IMR-90 (cell line): Measurements from ENCODE around the gene SERPINB2. TPM values are rescaled to one million over a fixed set of nuclear protein-coding genes. Genes with fewer than 3 reads are reported as not detected.

ENCODE experiments used
- ATAC-seq: fragments of 200-7000 bp; cut with Tn5 transposase; 2 replicates; pipeline ENCODE4 v1.9.1; 2020; ENCODE audit warnings: low read depth, mild to moderate bottlenecking, moderate library complexity
- BruUV-seq: library from RNA; stranded (reverse); fragments of 400-500 nt; replicated peaks from 2 replicates; lab custom pipeline; 2021; lab: Mats Ljungman, UMichigan
- CTCF ChIA-PET: fragments of 300-600 bp; formaldehyde crosslinking; extraction: SDS; loops from one replicate; lab custom pipeline; 2021; ENCODE audit warnings: antibody characterized with exemption; lab: Yijun Ruan, JAX
- POLR2A ChIA-PET: fragments of 300-600 bp; sonication (Branson Sonifier 250); formaldehyde crosslinking; loops from one replicate; lab custom pipeline; 2022; ENCODE audit warnings: antibody characterized with exemption; ENCODE audit not compliant: unreplicated experiment; lab: Charles Lee
- DNase-seq: peaks from one replicate; pipeline ENCODE4 v3.0.0; 2013
- H2AFZ ChIP-seq: replicated peaks from 2 replicates; pipeline ENCODE3; 2013; ENCODE audit warnings: low read length, mild to moderate bottlenecking; ENCODE audit not compliant: poor library complexity
- H2AK5ac ChIP-seq: 2 replicates; pipeline ENCODE4 v1.6.1; 2013; ENCODE audit warnings: low read depth, low read length, inconsistent platforms
- H2AK9ac ChIP-seq: replicated peaks from 2 replicates; pipeline ENCODE3; 2013; ENCODE audit warnings: mild to moderate bottlenecking, low read depth, low read length, moderate library complexity; ENCODE audit not compliant: poor library complexity
- H2BK120ac ChIP-seq: 2 replicates; pipeline ENCODE4 v1.6.1; 2013; ENCODE audit warnings: low read depth, low read length, inconsistent platforms
- H2BK15ac ChIP-seq: 3 replicates; pipeline ENCODE4 v1.6.1; 2013; ENCODE audit warnings: low read depth, low read length, inconsistent platforms
- H2BK20ac ChIP-seq: 2 replicates; pipeline ENCODE4 v1.6.1; 2013; ENCODE audit warnings: low read depth, mild to moderate bottlenecking, inconsistent platforms, low read length, moderate library complexity
- H2BK5ac ChIP-seq: 2 replicates; pipeline ENCODE4 v1.6.1; 2013; ENCODE audit warnings: mild to moderate bottlenecking, low read depth, low read length, inconsistent platforms; ENCODE audit not compliant: poor library complexity, severe bottlenecking
- H3K14ac ChIP-seq: replicated peaks from 2 replicates; pipeline ENCODE4 v1.6.1; 2013; ENCODE audit warnings: low read depth, low read length, inconsistent platforms
- H3K18ac ChIP-seq: 2 replicates; pipeline ENCODE4 v1.6.1; 2013; ENCODE audit warnings: low read depth, low read length, control low read depth
- H3K23ac ChIP-seq: 2 replicates; pipeline ENCODE4 v1.6.1; 2013; ENCODE audit warnings: low read depth, low read length, inconsistent platforms
- H3K27ac ChIP-seq: 2 replicates; pipeline ENCODE4 v1.5.1; 2013; ENCODE audit warnings: mild to moderate bottlenecking, control low read depth, low read length; ENCODE audit not compliant: insufficient read depth
- H3K27me3 ChIP-seq: 2 replicates; pipeline ENCODE4 v1.6.1; 2013; ENCODE audit warnings: low read length; ENCODE audit not compliant: control insufficient read depth, insufficient read depth
- H3K36me3 ChIP-seq: 2 replicates; pipeline ENCODE4 v1.6.1; 2013; ENCODE audit warnings: low read length, mixed read lengths; ENCODE audit not compliant: control insufficient read depth, insufficient read depth
- H3K4ac ChIP-seq: 2 replicates; pipeline ENCODE4 v1.6.1; 2013; ENCODE audit warnings: low read depth, low read length, inconsistent platforms
- H3K4me1 ChIP-seq: 2 replicates; pipeline ENCODE4 v1.6.1; 2013; ENCODE audit warnings: low read length, mixed read lengths; ENCODE audit not compliant: control insufficient read depth, insufficient read depth
- H3K4me2 ChIP-seq: 2 replicates; pipeline ENCODE4 v1.6.1; 2013; ENCODE audit warnings: low read depth, mild to moderate bottlenecking, control low read depth, low read length, moderate library complexity
- H3K4me3 ChIP-seq: 2 replicates; pipeline ENCODE4 v1.5.1; 2013; ENCODE audit warnings: low read depth, mild to moderate bottlenecking, control low read depth, low read length, moderate library complexity; ENCODE audit not compliant: insufficient read depth
- H3K56ac ChIP-seq: 2 replicates; pipeline ENCODE4 v1.6.1; 2013; ENCODE audit warnings: low read length, inconsistent platforms; ENCODE audit not compliant: insufficient read depth; ENCODE audit errors: extremely low read depth
- H3K79me1 ChIP-seq, 2 experiments: 2 replicates each; pipeline ENCODE4 v1.6.1; 2013; ENCODE audit warnings: low read length in 2 of 2, inconsistent platforms in 1 of 2, low read depth in 1 of 2
- H3K9ac ChIP-seq: 2 replicates; pipeline ENCODE4 v1.6.1; 2013; ENCODE audit warnings: low read depth, low read length, control low read depth
- H3K9me1 ChIP-seq: 2 replicates; pipeline ENCODE4 v1.6.1; 2013; ENCODE audit warnings: low read length, inconsistent platforms; ENCODE audit not compliant: insufficient read depth
- H3K9me3 ChIP-seq: 2 replicates; pipeline ENCODE4 v1.6.1; 2013; ENCODE audit warnings: low read length; ENCODE audit not compliant: control insufficient read depth, insufficient read depth
- H4K20me1 ChIP-seq: 2 replicates; pipeline ENCODE4 v1.6.1; 2013; ENCODE audit warnings: low read length, inconsistent platforms; ENCODE audit not compliant: insufficient read depth
- H4K5ac ChIP-seq: 2 replicates; pipeline ENCODE4 v1.6.1; 2013; ENCODE audit warnings: mild to moderate bottlenecking, low read depth, low read length, control low read depth
- H4K8ac ChIP-seq, 2 experiments: 2 replicates each; pipeline ENCODE4 v1.6.1; 2013; ENCODE audit warnings: low read depth in 2 of 2, low read length in 2 of 2, control low read depth in 1 of 2, inconsistent platforms in 1 of 2
- H4K91ac ChIP-seq: 2 replicates; pipeline ENCODE4 v1.6.1; 2013; ENCODE audit warnings: low read depth, low read length, inconsistent platforms; ENCODE audit not compliant: insufficient read depth
- BHLHE40 ChIP-seq: fragments of 150-350 bp; IDR thresholded peaks from 2 replicates; pipeline ENCODE4 v1.6.1; 2016; ENCODE audit warnings: mild to moderate bottlenecking, low read depth, low read length
- CEBPB ChIP-seq: IDR thresholded peaks from 2 replicates; pipeline ENCODE4 v1.6.1; 2012; ENCODE audit warnings: low read depth, low read length, improper control_type of control experiment
- MAFK ChIP-seq: IDR thresholded peaks from 2 replicates; pipeline ENCODE4 v1.6.1; 2012; ENCODE audit warnings: low read depth, low read length, improper control_type of control experiment
- MAZ ChIP-seq: IDR thresholded peaks from 2 replicates; pipeline ENCODE4 v1.6.1; 2012; ENCODE audit warnings: low read depth, mild to moderate bottlenecking, low read length, improper control_type of control experiment, moderate library complexity, borderline replicate concordance
- NFE2L2 ChIP-seq: fragments of 150-350 bp; IDR thresholded peaks from 2 replicates; pipeline ENCODE4 v1.6.1; 2016; ENCODE audit warnings: low read depth, mild to moderate bottlenecking, low read length
- POLR2A ChIP-seq: IDR thresholded peaks from 2 replicates; pipeline ENCODE4 v1.6.1; 2012; ENCODE audit warnings: mild to moderate bottlenecking, low read depth, low read length
- RFX5 ChIP-seq: IDR thresholded peaks from 2 replicates; pipeline ENCODE4 v1.8.0; 2012; ENCODE audit warnings: low read depth, mild to moderate bottlenecking, low read length, moderate library complexity
- SMC3 ChIP-seq: fragments of 150-350 bp; IDR thresholded peaks from 2 replicates; pipeline ENCODE4 v1.6.1; 2016; ENCODE audit warnings: low read depth, mild to moderate bottlenecking, antibody characterized with exemption, low read length, moderate library complexity
- WGBS, 2 experiments: methylation state at CpG; one replicate each; pipeline versions ENCODE4 v1.1.5 to v1.1.7; 2013; ENCODE audit warnings: missing lambda C conversion rate in 2 of 2; ENCODE audit not compliant: insufficient read length in 1 of 2; ENCODE audit errors: extremely low coverage in 2 of 2; 5-methylcytosine and 5-hydroxymethylcytosine counted together
- dilution Hi-C: fragments of 300-500 bp; cut with HindIII; formaldehyde crosslinking; loops from one replicate; pipeline ENCODE4 v1.14.3; 2018; ENCODE audit warnings: low sequenced_read_pairs; ENCODE audit not compliant: unreplicated experiment
- in situ Hi-C: fragments of 300-500 bp; cut with MboI; formaldehyde crosslinking; loops from 3 replicates; pipeline ENCODE4 v1.14.3; 2019; ENCODE audit warnings: low sequenced_read_pairs, inconsistent platforms, mixed read lengths
- intact Hi-C: fragments of 100-400 bp; cut with micrococcal nuclease; formaldehyde crosslinking; loops from 2 replicates; pipeline ENCODE4 v1.10.0; 2022
- polyA plus RNA-seq, 3 experiments: library from polyadenylated mRNA; depleted of rRNA; stranded (reverse); fragments of >200 nt; gene quantifications; 2 replicates each; pipeline ENCODE4 v1.2.3, GENCODE V29; 2012; ENCODE audit warnings: low replicate concordance in 1 of 3
- total RNA-seq: library from RNA; depleted of rRNA; stranded (reverse); fragments of >200 nt; gene quantifications from 2 replicates; pipeline ENCODE4 v1.2.3, GENCODE V29; 2012
- TF ChIP-seq, protein P1 (sequence below): fragments of 150-350 bp; IDR thresholded peaks from 2 replicates; pipeline ENCODE4 v1.6.1; 2016; ENCODE audit warnings: low read depth, mild to moderate bottlenecking, low read length, moderate library complexity, borderline replicate concordance

Gene SERPINB2
- total and polyA plus RNA-seq, 2 of the 4 experiments (the other 2 are of a cell fraction), result 32.1 to 43.0 TPM

DNA sequence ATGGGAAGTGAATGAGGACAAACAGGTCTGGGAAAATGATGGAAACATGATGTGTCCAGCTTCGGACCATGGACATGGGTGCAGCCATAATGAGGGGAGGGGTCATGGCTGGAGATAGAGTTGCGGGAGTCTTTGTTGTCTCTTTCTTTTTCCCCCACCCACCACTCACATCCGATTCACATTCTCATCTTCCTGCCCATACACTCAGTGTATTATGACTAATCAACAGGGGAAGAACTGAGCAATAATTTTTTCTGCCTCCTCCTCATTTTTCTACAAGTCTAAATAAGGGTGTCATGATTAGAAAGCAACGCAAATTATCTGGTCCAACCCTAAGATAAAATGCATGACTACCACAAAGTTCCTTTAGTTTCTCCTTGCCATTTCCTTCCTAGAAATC, 5.7 kb upstream of the SERPINB2 start:
- no peak for ATAC-seq

More for the DNA sequence above, 5.7 kb upstream of the SERPINB2 start:
- dilution Hi-C loops (no loop called here), intact Hi-C loops (loop anchor here (5.0 kb wide), 1 partner anchor 95 kb away; no protein-coding TSS in a partner anchor), in situ Hi-C loops (no loop called here)
- Histone ChIP-seq H3K14ac (0 out of 2 replicates have a peak overlapping the region, but pooled peaks have one; percentile 80), H3K9ac (no peak overlapping the region), H2BK20ac (peak overlapping the region; percentile 92; the same call in 1 of the 2 replicates), H2BK15ac (peak overlapping the region; percentile 49; the same call in 2 of the 3 replicates), H2AK9ac (no peak overlapping the region), H3K9me3 (no peaks in the 10 kb centered on the region), H3K23ac (no peak overlapping the region), H3K4me3 (no peak overlapping the region), H2AFZ (peak overlapping the region; percentile 45), H3K4me2 (no peak overlapping the region), H3K4ac (peak overlapping the region; percentile 67), H2AK5ac (peak overlapping the region; percentile 88; the same call in 1 of the 2 replicates), H3K27me3 (no peaks in the 10 kb centered on the region), H2BK5ac (peak overlapping the region; percentile 89), H4K8ac (peak overlapping the region in 1 of 2 experiments; percentile 82; a peak in 2 of 4 replicates), H3K9me1 (peaks cover 2% of the 10 kb centered on the region; the same call in 1 of the 2 replicates), H3K36me3 (no peaks in the 10 kb centered on the region), H3K27ac (no peak overlapping the region), H3K4me1 (no peaks in the 10 kb centered on the region; the same call in 1 of the 2 replicates), H2BK120ac (peak overlapping the region; percentile 83), H4K5ac (no peak overlapping the region), H4K20me1 (no peaks in the 10 kb centered on the region), H4K91ac (peak overlapping the region; percentile 62), H3K18ac (no peak overlapping the region), H3K79me1 (no peaks in the 10 kb centered on the region), H3K56ac (0 out of 2 replicates have a peak overlapping the region, but pooled peaks have one; percentile 13)
- WGBS, 2 experiments, result no CpG with 5 or more reads among the region's 4 CpGs
- ChIA-PET POLR2A (interaction anchor here (0.8 kb wide), 1 partner anchor 13 kb away, joined by 3 read pairs; no protein-coding TSS in a partner anchor), CTCF (no interaction called here)
- TF ChIP-seq CEBPB, result peak; percentile 36; the same call in 1 of the 2 replicates
- no peak for TF ChIP-seq MAZ
- no peak for TF ChIP-seq RFX5
- TF ChIP-seq, protein P1, sequence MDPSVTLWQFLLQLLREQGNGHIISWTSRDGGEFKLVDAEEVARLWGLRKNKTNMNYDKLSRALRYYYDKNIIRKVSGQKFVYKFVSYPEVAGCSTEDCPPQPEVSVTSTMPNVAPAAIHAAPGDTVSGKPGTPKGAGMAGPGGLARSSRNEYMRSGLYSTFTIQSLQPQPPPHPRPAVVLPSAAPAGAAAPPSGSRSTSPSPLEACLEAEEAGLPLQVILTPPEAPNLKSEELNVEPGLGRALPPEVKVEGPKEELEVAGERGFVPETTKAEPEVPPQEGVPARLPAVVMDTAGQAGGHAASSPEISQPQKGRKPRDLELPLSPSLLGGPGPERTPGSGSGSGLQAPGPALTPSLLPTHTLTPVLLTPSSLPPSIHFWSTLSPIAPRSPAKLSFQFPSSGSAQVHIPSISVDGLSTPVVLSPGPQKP, result no peak
- no peak for TF ChIP-seq POLR2A
- TF ChIP-seq SMC3, result no peak
- TF ChIP-seq BHLHE40, result no peak
- TF ChIP-seq MAFK, result 0 out of 2 replicates have a peak, but pooled peaks have one; percentile 1
- 0 out of 2 replicates have a peak, but pooled peaks have one; percentile 7 for TF ChIP-seq NFE2L2
- DNase-seq, result peak; percentile 65
- no TSS peak for BruUV-seq
